ENCODE results near the gene TLE3. TPM values are rescaled to one million over a fixed set of nuclear protein-coding genes. Genes with fewer than 3 reads are reported as not detected.

The TLE3 gene
- total RNA-seq, 4 donors from 2014 or later = 44.0 to 159 (median 78.8) TPM

DNA sequence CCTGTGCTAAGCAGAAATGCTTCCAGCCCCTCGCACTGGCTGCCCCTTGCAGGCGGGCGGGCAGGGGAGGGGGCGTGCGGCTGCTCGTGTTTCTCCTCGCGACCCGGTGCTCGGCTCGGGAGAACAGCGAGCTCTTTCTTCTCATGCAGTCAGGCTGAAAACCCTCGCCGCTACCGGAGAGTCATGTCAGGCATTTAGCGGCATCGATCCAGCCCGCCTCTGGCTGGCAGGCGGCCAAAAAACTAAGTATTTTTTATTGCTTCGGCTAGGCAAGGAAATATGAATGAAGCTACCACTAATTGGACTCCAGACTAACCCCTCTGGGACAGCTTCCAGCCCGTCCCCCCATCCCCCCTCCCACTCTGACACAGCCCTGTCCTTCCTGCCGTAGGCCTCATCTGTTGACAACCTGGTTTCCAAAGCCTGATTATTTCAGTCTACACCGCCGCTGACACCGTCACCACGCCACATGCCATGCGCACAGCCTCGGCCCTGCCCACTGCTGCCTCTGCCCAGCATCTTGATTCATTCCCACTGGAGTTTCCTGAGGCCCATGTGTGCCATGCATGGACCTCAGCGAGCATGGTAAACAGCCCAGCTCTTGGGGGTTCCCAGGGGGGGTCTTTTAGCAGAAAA, 35.3 kb downstream of the TLE3 start:
- ATAC-seq (ENCODE audit: low FRiP score) = no peak
- DNase-seq (ENCODE audit: low spot score) = no peak
- TF ChIP-seq, protein P1, sequence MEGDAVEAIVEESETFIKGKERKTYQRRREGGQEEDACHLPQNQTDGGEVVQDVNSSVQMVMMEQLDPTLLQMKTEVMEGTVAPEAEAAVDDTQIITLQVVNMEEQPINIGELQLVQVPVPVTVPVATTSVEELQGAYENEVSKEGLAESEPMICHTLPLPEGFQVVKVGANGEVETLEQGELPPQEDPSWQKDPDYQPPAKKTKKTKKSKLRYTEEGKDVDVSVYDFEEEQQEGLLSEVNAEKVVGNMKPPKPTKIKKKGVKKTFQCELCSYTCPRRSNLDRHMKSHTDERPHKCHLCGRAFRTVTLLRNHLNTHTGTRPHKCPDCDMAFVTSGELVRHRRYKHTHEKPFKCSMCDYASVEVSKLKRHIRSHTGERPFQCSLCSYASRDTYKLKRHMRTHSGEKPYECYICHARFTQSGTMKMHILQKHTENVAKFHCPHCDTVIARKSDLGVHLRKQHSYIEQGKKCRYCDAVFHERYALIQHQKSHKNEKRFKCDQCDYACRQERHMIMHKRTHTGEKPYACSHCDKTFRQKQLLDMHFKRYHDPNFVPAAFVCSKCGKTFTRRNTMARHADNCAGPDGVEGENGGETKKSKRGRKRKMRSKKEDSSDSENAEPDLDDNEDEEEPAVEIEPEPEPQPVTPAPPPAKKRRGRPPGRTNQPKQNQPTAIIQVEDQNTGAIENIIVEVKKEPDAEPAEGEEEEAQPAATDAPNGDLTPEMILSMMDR (IDR thresholded peaks at IDR 0.05) = no peak

DNA sequence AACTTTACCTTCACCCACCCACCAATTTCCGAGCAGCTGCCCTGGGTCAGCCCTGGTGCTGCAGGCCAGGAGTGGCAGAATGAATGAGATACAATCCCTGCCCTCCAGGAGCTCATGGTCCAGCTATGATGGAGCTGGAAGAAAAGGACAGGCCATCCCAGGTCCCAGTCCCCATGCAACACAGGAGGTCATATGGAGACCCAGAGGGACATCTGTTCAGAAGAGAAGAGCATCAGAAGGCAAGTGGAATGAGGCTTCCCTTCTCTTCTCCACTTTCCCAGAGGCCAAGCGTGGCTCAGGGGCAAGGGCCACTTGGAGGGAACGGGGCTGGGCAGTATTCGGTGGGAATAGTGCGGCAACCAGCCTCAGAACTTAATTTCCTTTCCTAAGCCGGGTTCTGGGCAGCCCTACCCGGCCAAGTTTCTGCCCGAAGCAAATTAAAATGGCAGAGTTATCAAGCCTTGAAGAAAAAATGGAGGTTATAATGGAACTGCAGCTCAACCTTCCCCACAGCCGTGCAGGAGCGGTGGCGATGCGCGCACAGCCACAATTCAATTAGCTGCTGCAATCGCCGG, 35.9 kb downstream of the TLE3 start:
- no peak for ATAC-seq (ENCODE audit: low FRiP score)
- DNase-seq (ENCODE audit: low spot score) = no peak
- TF ChIP-seq, protein P1 (IDR thresholded peaks at IDR 0.05) = no peak

DNA sequence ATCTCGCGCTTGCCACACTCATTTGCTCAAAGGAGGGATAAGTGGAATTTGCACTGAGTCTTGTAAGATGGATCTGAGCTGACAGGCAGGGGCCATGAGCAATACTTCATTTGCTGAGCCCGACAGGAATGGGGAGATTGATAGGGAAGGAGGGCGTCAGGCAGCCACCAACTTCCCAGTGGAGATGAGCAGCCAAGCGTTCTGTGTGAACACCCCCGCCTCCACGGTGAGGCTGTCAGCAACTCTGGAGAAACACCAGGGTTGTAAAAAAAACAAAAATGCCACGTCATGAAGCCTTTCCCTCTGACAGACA, 36.8 kb downstream of the TLE3 start:
- DNase-seq (ENCODE audit: low spot score) (no peak), ATAC-seq (ENCODE audit: low FRiP score) (no peak)
- TF ChIP-seq, protein P1 (IDR thresholded peaks at IDR 0.05) = no peak

DNA sequence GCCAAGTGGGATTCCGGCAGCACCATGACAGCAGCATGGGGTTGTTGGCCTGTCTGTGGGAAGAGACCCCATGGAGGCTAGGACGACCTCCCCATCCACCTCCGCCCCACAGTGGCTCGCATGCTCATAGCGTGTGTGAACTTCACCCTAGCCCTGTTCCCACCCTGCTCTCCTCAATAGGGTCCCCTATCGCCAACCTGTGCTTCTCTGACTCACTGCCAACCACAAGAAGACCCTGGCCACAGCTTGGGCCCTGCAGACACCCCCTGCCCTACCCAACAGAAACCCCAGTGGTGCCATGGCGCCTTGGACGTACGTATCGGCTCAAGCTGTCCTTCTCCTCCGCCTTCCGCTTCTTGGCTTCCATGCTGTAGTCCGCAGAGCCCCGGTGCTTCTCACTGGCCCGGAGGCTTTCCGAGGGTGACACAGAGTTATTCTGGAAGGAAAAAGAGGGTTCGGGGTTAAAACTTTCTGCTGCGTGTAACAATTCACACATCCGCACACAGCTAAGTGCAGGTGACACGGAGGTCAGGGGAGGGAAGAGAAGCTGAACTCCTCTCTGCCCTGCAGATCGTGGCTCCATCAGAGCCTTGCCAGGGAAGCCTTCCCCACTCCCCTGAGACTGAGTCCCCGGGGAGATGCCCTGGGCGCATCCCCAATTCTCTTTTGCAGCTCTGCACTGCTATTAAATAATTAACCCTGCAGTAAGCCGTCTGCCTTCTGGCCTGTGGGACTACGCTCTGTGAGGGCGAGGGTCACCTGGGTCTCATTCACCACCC, 37.3 kb downstream of the TLE3 start:
- DNase-seq (ENCODE audit: low spot score) = no peak
- TF ChIP-seq, protein P1 (IDR thresholded peaks at IDR 0.05) = no peak
- no peak for ATAC-seq (ENCODE audit: low FRiP score)

DNA sequence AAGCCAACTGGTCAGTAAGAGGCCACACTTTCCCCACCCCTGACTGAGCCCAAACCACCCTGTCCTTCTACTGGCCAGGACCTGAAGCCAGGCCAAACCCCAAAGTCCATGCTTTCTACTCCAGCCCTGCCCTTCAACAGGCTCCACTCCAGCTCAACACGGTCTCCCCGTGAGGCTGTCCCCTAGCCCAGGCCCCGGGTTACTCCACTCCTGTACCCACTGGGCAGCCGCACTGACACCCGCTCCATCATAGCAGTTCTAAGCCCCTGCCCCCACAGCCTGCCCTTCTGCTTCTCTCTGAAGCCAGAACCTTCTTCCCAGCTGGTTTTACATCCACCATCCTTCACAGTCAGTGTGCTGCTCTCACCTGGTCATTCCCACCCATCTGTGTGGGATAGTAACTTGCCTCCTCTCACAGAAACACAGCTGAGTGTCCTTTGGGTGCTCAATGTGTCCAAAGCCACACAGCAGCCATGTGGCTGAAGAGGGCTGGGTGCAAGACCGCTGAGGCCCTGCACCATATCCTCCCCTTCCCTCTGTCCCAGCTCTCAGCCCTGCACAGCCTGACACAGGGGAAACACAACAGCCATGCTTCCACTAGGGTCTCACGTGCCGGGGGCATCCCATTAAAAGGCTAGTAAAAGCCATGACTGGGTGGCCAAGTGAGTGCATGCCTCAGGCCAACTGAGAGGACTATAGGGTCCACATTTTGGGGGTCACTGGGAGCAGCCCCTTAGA, 38.1 kb downstream of the TLE3 start:
- ATAC-seq (ENCODE audit: low FRiP score) = no peak
- TF ChIP-seq, protein P1 (IDR thresholded peaks at IDR 0.05) = no peak
- no peak for DNase-seq (ENCODE audit: low spot score)

DNA sequence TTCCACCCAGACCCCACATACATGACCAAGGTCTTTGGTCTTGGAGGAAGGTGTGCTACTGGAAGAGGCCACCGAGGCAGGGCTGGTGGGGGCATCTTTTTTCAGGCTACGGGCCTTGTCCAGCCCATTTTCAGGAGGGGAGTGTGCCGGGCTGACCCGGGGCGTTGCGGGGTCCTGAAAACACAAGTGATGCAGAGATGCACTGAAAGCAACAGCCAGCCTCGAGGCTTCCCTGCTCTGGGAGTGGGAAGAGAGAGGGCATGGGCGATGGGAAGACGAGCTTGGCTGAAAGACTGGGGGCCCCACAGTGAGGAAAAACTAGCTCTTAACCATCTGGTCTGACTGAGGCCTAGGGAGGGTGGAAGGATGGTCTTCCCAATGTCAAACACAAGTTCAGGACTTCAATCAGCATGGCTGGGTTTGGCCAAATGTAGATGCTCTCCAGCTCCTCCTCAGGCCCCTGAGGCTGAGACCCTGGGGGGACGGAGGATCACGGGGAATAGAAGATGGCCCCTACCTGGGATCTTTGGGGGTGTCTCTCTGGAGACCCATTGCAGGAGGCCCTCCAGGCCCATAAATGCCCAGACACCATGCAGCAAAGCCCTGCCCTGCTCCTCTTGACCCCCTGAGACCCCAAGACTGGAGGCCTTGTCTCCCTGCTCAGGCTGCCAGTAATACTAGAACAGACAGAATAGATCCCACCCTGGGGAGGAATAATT, 38.9 kb downstream of the TLE3 start:
- DNase-seq (ENCODE audit: low spot score) (no peak), ATAC-seq (ENCODE audit: low FRiP score) (no peak)
- TF ChIP-seq, protein P1 (IDR thresholded peaks at IDR 0.05) = no peak

Data from omental fat pad (tissue), 4 donors.